H1 (cell line): ENCODE data around the gene ZMYM4. TPM values are rescaled to one million over a fixed set of nuclear protein-coding genes. Genes with fewer than 3 reads are reported as not detected.

ENCODE experiments used
- CTCF ChIA-PET: fragments of 300-600 bp; sonication (Branson Sonifier 250); formaldehyde crosslinking; loops from one replicate; lab custom pipeline; 2021; ENCODE audit not compliant: partially characterized antibody; lab: Charles Lee
- POLR2A ChIA-PET: fragments of 300-600 bp; sonication (Branson Sonifier 250); formaldehyde crosslinking; loops from one replicate; lab custom pipeline; 2021; ENCODE audit warnings: inconsistent platforms; ENCODE audit not compliant: partially characterized antibody; lab: Charles Lee
- DNase-seq, 2 experiments: peaks; one replicate each; pipeline versions ENCODE4 v3.0.0 to v3.0.0-alpha.2; 2010 to 2022; ENCODE audit warnings: low spot score in 2 of 2, low read depth in 1 of 2, mixed read lengths in 1 of 2
- FAIRE-seq: peaks from 2 replicates; lab custom pipeline; 2011; peaks lifted over from hg19 to GRCh38; lab: Jason Lieb, UNC
- H2AFZ ChIP-seq: 2 replicates; pipeline ENCODE4 v1.8.1; 2012; ENCODE audit warnings: low read length, inconsistent platforms
- H2AK5ac ChIP-seq: 2 replicates; pipeline ENCODE4 v1.6.1; 2013; ENCODE audit warnings: low read depth, low read length
- H2BK120ac ChIP-seq: replicated peaks from 2 replicates; pipeline ENCODE3; 2013; ENCODE audit warnings: low read depth, low read length, inconsistent platforms
- H2BK12ac ChIP-seq: 2 replicates; pipeline ENCODE4 v1.6.1; 2013; ENCODE audit warnings: low read depth, low read length
- H2BK15ac ChIP-seq: 2 replicates; pipeline ENCODE4 v1.6.1; 2013; ENCODE audit warnings: low read length
- H2BK20ac ChIP-seq: 2 replicates; pipeline ENCODE4 v1.6.1; 2013; ENCODE audit warnings: low read length
- H2BK5ac ChIP-seq: 2 replicates; pipeline ENCODE4 v1.6.1; 2013; ENCODE audit warnings: low read depth, low read length
- H3K14ac ChIP-seq: 2 replicates; pipeline ENCODE4 v1.6.1; 2013; ENCODE audit warnings: inconsistent platforms; ENCODE audit not compliant: insufficient read length
- H3K18ac ChIP-seq: 2 replicates; pipeline ENCODE4 v1.6.1; 2013; ENCODE audit warnings: low read length; ENCODE audit errors: extremely low read depth
- H3K23ac ChIP-seq: 2 replicates; pipeline ENCODE4 v1.6.1; 2013; ENCODE audit warnings: inconsistent platforms; ENCODE audit not compliant: insufficient read length
- H3K23me2 ChIP-seq: 2 replicates; pipeline ENCODE4 v1.6.1; 2013; ENCODE audit warnings: low read depth, low read length
- H3K27ac ChIP-seq: 2 replicates; pipeline ENCODE4 v1.6.1; 2011; ENCODE audit warnings: low read depth, low read length, inconsistent platforms
- H3K27me3 ChIP-seq, 4 experiments: replicated peaks in 1 of 4; 1 replicate in 1 of 4; 2 replicates in 3 of 4; pipeline versions ENCODE4 v1.6.1 to v1.8.1; 2011 to 2013; ENCODE audit warnings: low read length in 3 of 4, mild to moderate bottlenecking in 3 of 4, inconsistent platforms in 2 of 4, mixed read lengths in 2 of 4, moderate library complexity in 1 of 4; ENCODE audit not compliant: control insufficient read depth in 3 of 4, insufficient read depth in 3 of 4; ENCODE audit errors: extremely low read depth in 1 of 4
- H3K36me3 ChIP-seq, 4 experiments: 2 replicates each; pipeline versions ENCODE4 v1.6.1 to v1.8.1; 2011 to 2013; ENCODE audit warnings: mild to moderate bottlenecking in 4 of 4, low read length in 3 of 4, moderate library complexity in 2 of 4, control low read depth in 1 of 4, inconsistent platforms in 1 of 4; ENCODE audit not compliant: insufficient read depth in 4 of 4, control insufficient read depth in 2 of 4
- H3K4ac ChIP-seq: replicated peaks from 2 replicates; pipeline ENCODE3; 2013; ENCODE audit warnings: low read length, low read depth, mixed read lengths, inconsistent platforms; ENCODE audit not compliant: insufficient read length
- H3K4me1 ChIP-seq, 4 experiments: replicated peaks in 1 of 4; 1 replicate in 1 of 4; 2 replicates in 3 of 4; pipeline versions ENCODE4 v1.6.1 to v1.8.1; 2011 to 2013; ENCODE audit warnings: low read length in 3 of 4, inconsistent platforms in 2 of 4, mixed read lengths in 1 of 4; ENCODE audit not compliant: insufficient read depth in 4 of 4, control insufficient read depth in 3 of 4
- H3K4me2 ChIP-seq, 2 experiments: 2 replicates each; pipeline versions ENCODE4 v1.6.1 to v1.8.1; 2011 to 2013; ENCODE audit warnings: low read depth in 2 of 2, low read length in 2 of 2, control low read depth in 1 of 2, inconsistent platforms in 1 of 2, mild to moderate bottlenecking in 1 of 2; ENCODE audit not compliant: insufficient read depth in 1 of 2
- H3K4me3 ChIP-seq, 4 experiments: fragments of 200-600, 300-600 bp in 1 of 4; sonication (generic), shearing (Covaris generic), sonication (Bioruptor Twin) in 1 of 4; 2 replicates each; pipeline versions ENCODE4 v1.5.1 to v1.8.1; 2011 to 2016; ENCODE audit warnings: low read length in 4 of 4, low read depth in 3 of 4, control low read depth in 2 of 4, inconsistent platforms in 2 of 4, mild to moderate bottlenecking in 2 of 4, mixed read lengths in 1 of 4, moderate library complexity in 1 of 4; ENCODE audit not compliant: insufficient read depth in 2 of 4; ENCODE audit errors: extremely low read depth in 1 of 4
- H3K56ac ChIP-seq: replicated peaks from 2 replicates; pipeline ENCODE3; 2013; ENCODE audit warnings: low read depth, mild to moderate bottlenecking, mixed read lengths, low read length, inconsistent platforms; ENCODE audit not compliant: insufficient read length
- H3K79me1 ChIP-seq: 2 replicates; pipeline ENCODE4 v1.6.1; 2013; ENCODE audit warnings: low read depth, low read length, control low read depth
- H3K79me2 ChIP-seq, 2 experiments: 2 replicates each; pipeline versions ENCODE4 v1.6.1 to v1.8.1; 2012 to 2013; ENCODE audit warnings: low read length in 2 of 2, mild to moderate bottlenecking in 2 of 2, inconsistent platforms in 1 of 2; ENCODE audit not compliant: insufficient read depth in 2 of 2, control insufficient read depth in 1 of 2
- H3K9ac ChIP-seq, 4 experiments: replicated peaks in 1 of 4; 1 replicate in 1 of 4; 2 replicates in 3 of 4; pipeline versions ENCODE4 v1.6.1 to v1.8.1; 2011 to 2013; ENCODE audit warnings: low read depth in 3 of 4, low read length in 3 of 4, control low read depth in 2 of 4, mild to moderate bottlenecking in 2 of 4, moderate library complexity in 2 of 4, inconsistent platforms in 1 of 4; ENCODE audit errors: extremely low read depth in 1 of 4
- H3K9me3 ChIP-seq, 2 experiments: 2 replicates each; pipeline versions ENCODE4 v1.6.1 to v1.8.1; 2012 to 2013; ENCODE audit warnings: mild to moderate bottlenecking in 2 of 2, moderate library complexity in 2 of 2, control low read depth in 1 of 2, inconsistent platforms in 1 of 2, low read depth in 1 of 2, low read length in 1 of 2, mixed read lengths in 1 of 2; ENCODE audit not compliant: insufficient read depth in 2 of 2
- H4K20me1 ChIP-seq, 2 experiments: replicated peaks in 1 of 2; 2 replicates each; pipeline versions ENCODE3 to v1.8.1; 2011 to 2013; ENCODE audit warnings: inconsistent platforms in 2 of 2, low read length in 2 of 2, mild to moderate bottlenecking in 1 of 2; ENCODE audit not compliant: insufficient read depth in 2 of 2, control insufficient read depth in 1 of 2
- H4K5ac ChIP-seq: 2 replicates; pipeline ENCODE4 v1.6.1; 2013; ENCODE audit warnings: low read length, low read depth, mixed read lengths, inconsistent platforms; ENCODE audit not compliant: insufficient read length
- H4K8ac ChIP-seq: 2 replicates; pipeline ENCODE4 v1.8.0; 2013; ENCODE audit warnings: mild to moderate bottlenecking, moderate library complexity, low read length, inconsistent platforms; ENCODE audit not compliant: insufficient read depth; ENCODE audit errors: extremely low read depth
- H4K91ac ChIP-seq: replicated peaks from 2 replicates; pipeline ENCODE3; 2013; ENCODE audit warnings: low read length, mixed read lengths, inconsistent platforms; ENCODE audit not compliant: insufficient read length
- BCL11A ChIP-seq, 2 experiments: IDR thresholded peaks; one replicate each; pipeline ENCODE4 v1.6.1; 2011; ENCODE audit warnings: low read depth in 2 of 2, low read length in 2 of 2, mild to moderate bottlenecking in 2 of 2
- EP300 ChIP-seq, 2 experiments: IDR thresholded peaks; 1 replicate in 1 of 2; 2 replicates in 1 of 2; pipeline ENCODE4 v1.6.1; 2011 to 2012; ENCODE audit warnings: low read depth in 2 of 2, low read length in 2 of 2, mild to moderate bottlenecking in 2 of 2, borderline replicate concordance in 1 of 2, inconsistent platforms in 1 of 2, moderate library complexity in 1 of 2
- JUND ChIP-seq: IDR thresholded peaks from 2 replicates; pipeline ENCODE4 v1.6.1; 2011; ENCODE audit warnings: mild to moderate bottlenecking, improper control_type of control experiment, low read length
- PHF8 ChIP-seq: fragments of 200-600 bp; sonication (generic); conservative IDR thresholded peaks from 2 replicates; pipeline ENCODE4 v1.7.1; 2012; ENCODE audit warnings: low read depth, mild to moderate bottlenecking, inconsistent platforms, low read length, moderate library complexity
- RFX5 ChIP-seq: IDR thresholded peaks from 2 replicates; pipeline ENCODE4 v1.6.1; 2011; ENCODE audit warnings: low read depth, low read length, improper control_type of control experiment, borderline replicate concordance
- WGBS, 2 experiments: shearing (Covaris generic) in 1 of 2; methylation state at CpG; one replicate each; pipeline versions ENCODE4 v1.1.6 to v1.1.7; 2013 to 2015; ENCODE audit warnings: low lambda C conversion rate in 2 of 2, mixed read lengths in 2 of 2, inconsistent platforms in 1 of 2, low coverage in 1 of 2, missing lambda C conversion rate in 1 of 2; ENCODE audit not compliant: insufficient replicate concordance in 2 of 2, insufficient coverage in 1 of 2, insufficient read length in 1 of 2; ENCODE audit errors: extremely low coverage in 1 of 2, missing lambda C conversion rate in 1 of 2; 5-methylcytosine and 5-hydroxymethylcytosine counted together
- polyA plus RNA-seq, 7 experiments: library from polyadenylated mRNA; depleted of rRNA in 3 of 7; stranded (reverse) in 5 of 7; unstranded in 2 of 7; fragments of >200 nt in 5 of 7; fragments of 200-250 nt in 2 of 7; gene quantifications; 1 replicate in 5 of 7; 2 replicates in 1 of 7; 4 replicates in 1 of 7; pipeline versions ENCODE4 v1.2.1 to v1.2.3, GENCODE V29; 2011 to 2013; ENCODE audit warnings: missing spikeins in 2 of 7, mixed read lengths in 2 of 7
- total RNA-seq: library from RNA; stranded (reverse); fragmentation: NEBNext Ultra II Directional; extraction: Animal tissue kit (Norgen Biotek cat#: 25700); gene quantifications from 2 replicates; pipeline ENCODE4 v1.2.1, GENCODE V29; 2021
- TF ChIP-seq, protein P1 (sequence below): IDR thresholded peaks from 2 replicates; pipeline ENCODE4 v1.6.1; 2012; ENCODE audit warnings: low read length, inconsistent platforms

The ZMYM4 gene
- total and polyA plus RNA-seq, 2 of the 8 experiments (the other 6 are each of a cell fraction or from before 2014, with no cell fraction given), result 16.7 to 81.3 TPM

DNA sequence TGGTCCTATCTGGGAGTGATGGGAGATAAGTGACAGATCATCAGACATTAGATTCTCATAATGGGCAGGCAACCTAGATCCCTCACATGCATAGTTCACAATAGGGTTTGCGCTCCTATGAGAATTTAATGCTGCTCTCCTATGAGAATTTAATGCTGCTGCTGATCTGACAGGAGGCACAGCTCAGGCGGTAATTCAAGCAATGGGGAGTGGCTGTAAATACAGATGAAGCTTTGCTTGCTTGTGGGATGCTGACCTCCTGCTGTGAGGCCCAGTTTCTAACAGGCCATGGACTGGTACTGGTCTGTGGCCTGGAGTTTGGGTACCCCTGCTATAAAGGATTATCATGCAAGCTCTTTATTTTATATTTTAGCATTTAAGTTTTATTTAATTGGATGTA is 72.0 kb downstream of the ZMYM4 start:
- Histone ChIP-seq H2AK5ac (no peak overlapping the region), H3K23ac (no peak overlapping the region), H3K9ac (no peak overlapping the region), H3K23me2 (no peaks in the 10 kb centered on the region), H3K4ac (no peak overlapping the region), H3K9me3 (no peaks in the 10 kb centered on the region), H3K79me2 (peaks cover 0 to 57% of the 10 kb centered on the region in 2 experiments; a peak in 2 of 4 replicates), H3K18ac (no peak overlapping the region), H4K8ac (no peak overlapping the region), H2BK15ac (no peak overlapping the region), H4K5ac (no peak overlapping the region), H3K4me3 (no peak overlapping the region), H4K20me1 (no peaks in the 10 kb centered on the region), H3K79me1 (peaks cover 3% of the 10 kb centered on the region), H3K27me3 (no peaks in the 10 kb centered on the region), H4K91ac (no peak overlapping the region), H3K36me3 (no peaks in the 10 kb centered on the region; a peak in 2 of 8 replicates), H2BK5ac (no peak overlapping the region), H3K4me1 (no peaks in the 10 kb centered on the region), H2BK20ac (no peak overlapping the region), H3K56ac (no peak overlapping the region), H3K14ac (no peak overlapping the region), H2AFZ (no peak overlapping the region), H2BK120ac (no peak overlapping the region), H3K4me2 (no peak overlapping the region), H2BK12ac (no peak overlapping the region), H3K27ac (no peak overlapping the region)
- ChIA-PET CTCF (interaction anchor here (1.2 kb wide), 1 partner anchor 39 kb away, joined by 5 read pairs; no protein-coding TSS in a partner anchor), POLR2A (interaction anchor here (0.8 to 1.9 kb wide), 3 partner anchors 138 to 154 kb away, joined by 3 to 4 read pairs (median 3); partner anchors contain the start of gene SFPQ)
- WGBS, 2 experiments, result 68% methylated on average over 2 of the region's 2 CpGs; no CpG with 5 or more reads in 1 of the 2 experiments
- DNase-seq (no peak), FAIRE-seq (no peak)
- no peak for TF ChIP-seq JUND
- TF ChIP-seq BCL11A (IDR thresholded peaks at IDR 0.05; ENCODE audit: low read depth in 2 of 2, low read length in 2 of 2), result no peak
- TF ChIP-seq, protein P1, sequence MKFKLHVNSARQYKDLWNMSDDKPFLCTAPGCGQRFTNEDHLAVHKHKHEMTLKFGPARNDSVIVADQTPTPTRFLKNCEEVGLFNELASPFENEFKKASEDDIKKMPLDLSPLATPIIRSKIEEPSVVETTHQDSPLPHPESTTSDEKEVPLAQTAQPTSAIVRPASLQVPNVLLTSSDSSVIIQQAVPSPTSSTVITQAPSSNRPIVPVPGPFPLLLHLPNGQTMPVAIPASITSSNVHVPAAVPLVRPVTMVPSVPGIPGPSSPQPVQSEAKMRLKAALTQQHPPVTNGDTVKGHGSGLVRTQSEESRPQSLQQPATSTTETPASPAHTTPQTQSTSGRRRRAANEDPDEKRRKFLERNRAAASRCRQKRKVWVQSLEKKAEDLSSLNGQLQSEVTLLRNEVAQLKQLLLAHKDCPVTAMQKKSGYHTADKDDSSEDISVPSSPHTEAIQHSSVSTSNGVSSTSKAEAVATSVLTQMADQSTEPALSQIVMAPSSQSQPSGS, result no peak
- TF ChIP-seq EP300 (IDR thresholded peaks at IDR 0.05; ENCODE audit: borderline replicate concordance in 1 of 2, low read depth in 2 of 2, low read length in 2 of 2), result no peak
- no peak for TF ChIP-seq PHF8
- TF ChIP-seq RFX5, result no peak
